ENCODE measurements around the gene CNDP2. TPM values are rescaled to one million over a fixed set of nuclear protein-coding genes. Genes with fewer than 3 reads are reported as not detected.

CNDP2 gene
- total and polyA plus RNA-seq, 2 of the 13 experiments (the other 11 are each of a cell fraction or from before 2014, with no cell fraction given), result 64.7 to 80.8 TPM

- TF ChIP-seq ZNF382 (CRISPR knock-in tag; IDR thresholded peaks at IDR 0.05; ENCODE audit: borderline replicate concordance), result no peak
- peak; percentile 62; the same call in 1 of the 2 replicates for TF ChIP-seq ZGPAT (CRISPR knock-in tag; IDR thresholded peaks at IDR 0.05)
- TF ChIP-seq ZNF652 (CRISPR knock-in tag; IDR thresholded peaks at IDR 0.05; ENCODE audit: borderline replicate concordance, low read depth), result no peak
- no peak for TF ChIP-seq SALL1 (CRISPR knock-in tag; IDR thresholded peaks at IDR 0.05)
- TF ChIP-seq ZSCAN9 (CRISPR knock-in tag; IDR thresholded peaks at IDR 0.05; ENCODE audit: borderline replicate concordance), result no peak
- no peak for TF ChIP-seq SKIL (CRISPR knock-in tag; IDR thresholded peaks at IDR 0.05; ENCODE audit: borderline replicate concordance)
- no peak for TF ChIP-seq RBAK (CRISPR knock-in tag; IDR thresholded peaks at IDR 0.05)
- no peak for TF ChIP-seq AKNA (CRISPR knock-in tag; IDR thresholded peaks at IDR 0.05; ENCODE audit: borderline replicate concordance)
- 0 out of 2 replicates have a peak, but pooled peaks have one; percentile 76 for TF ChIP-seq ZSCAN31 (CRISPR knock-in tag; IDR thresholded peaks at IDR 0.05; ENCODE audit: low read depth)
- TF ChIP-seq ZNF224 (CRISPR knock-in tag; IDR thresholded peaks at IDR 0.05), result no peak; the same call in 1 of the 2 replicates
- TF ChIP-seq SATB2 (CRISPR knock-in tag; IDR thresholded peaks at IDR 0.05), result no peak
- TF ChIP-seq FOSL2 (CRISPR knock-in tag; IDR thresholded peaks at IDR 0.05), result no peak
- no peak for TF ChIP-seq ZNF253 (CRISPR knock-in tag; IDR thresholded peaks at IDR 0.05; ENCODE audit: borderline replicate concordance)
- TF ChIP-seq ZBED4 (CRISPR knock-in tag; IDR thresholded peaks at IDR 0.05; ENCODE audit: borderline replicate concordance), result no peak
- no peak for TF ChIP-seq POLR2AphosphoS2 (IDR thresholded peaks at IDR 0.05; ENCODE audit: low read depth, low read length)
- TF ChIP-seq ZFY (CRISPR knock-in tag; IDR thresholded peaks at IDR 0.05), result peak; percentile 70
- TF ChIP-seq GZF1 (CRISPR knock-in tag; IDR thresholded peaks at IDR 0.05), result no peak
Observed at GRCh38 chr18:74496508-74497323, 553 bp downstream of the CNDP2 start (continued).

Measured in HepG2 (cell line).